Hepatocyte (in vitro differentiated cells): Measurements from ENCODE around the gene ZNF780A. TPM values are rescaled to one million over a fixed set of nuclear protein-coding genes. Genes with fewer than 3 reads are reported as not detected.
"Not testable (repeated sequence)": the region's sequence is repeated elsewhere in the genome, so short reads cannot be mapped to it uniquely, and the experiment has no call there.

ENCODE experiments used
- DNase-seq: peaks from one replicate; pipeline ENCODE4 v3.0.0-alpha.2; 2016; ENCODE audit warnings: low spot score
- H2AFZ ChIP-seq: fragments of 200-600 bp; sonication (generic); 2 replicates; pipeline ENCODE4 v1.6.0; 2016; ENCODE audit warnings: antibody characterized with exemption, mild to moderate bottlenecking
- H3K27ac ChIP-seq: fragments of 200-600 bp; sonication (generic); 2 replicates; pipeline ENCODE4 v1.5.1; 2016; ENCODE audit warnings: mild to moderate bottlenecking
- H3K27me3 ChIP-seq: fragments of 200-600 bp; sonication (generic); 2 replicates; pipeline ENCODE4 v1.6.1; 2016
- H3K36me3 ChIP-seq: fragments of 200-600 bp; sonication (generic); replicated peaks from 2 replicates; pipeline ENCODE4 v1.5.1; 2016; ENCODE audit warnings: low read depth; ENCODE audit not compliant: insufficient read depth
- H3K4me1 ChIP-seq: fragments of 200-600 bp; sonication (generic); 2 replicates; pipeline ENCODE4 v1.5.1; 2016; ENCODE audit warnings: mild to moderate bottlenecking, moderate library complexity; ENCODE audit not compliant: insufficient read depth
- H3K4me2 ChIP-seq: fragments of 200-600 bp; sonication (generic); 2 replicates; pipeline ENCODE4 v1.6.0; 2016
- H3K4me3 ChIP-seq: fragments of 200-600 bp; sonication (generic); 2 replicates; pipeline ENCODE4 v1.5.1; 2016; ENCODE audit warnings: mild to moderate bottlenecking
- H3K79me2 ChIP-seq: fragments of 200-600 bp; sonication (generic); 2 replicates; pipeline ENCODE4 v1.6.0; 2017; ENCODE audit warnings: mild to moderate bottlenecking
- H3K9me2 ChIP-seq: fragments of 200-600 bp; sonication (generic); replicated peaks from 2 replicates; pipeline ENCODE4 v1.6.0; 2017; ENCODE audit warnings: mild to moderate bottlenecking; ENCODE audit not compliant: insufficient read depth
- H3K9me3 ChIP-seq: fragments of 200-600 bp; sonication (generic); 2 replicates; pipeline ENCODE4 v1.5.1; 2016; ENCODE audit warnings: low read depth, mild to moderate bottlenecking
- H4K20me1 ChIP-seq: fragments of 200-600 bp; sonication (generic); 2 replicates; pipeline ENCODE4 v1.6.0; 2016; ENCODE audit warnings: mild to moderate bottlenecking; ENCODE audit not compliant: insufficient read depth, poor library complexity, severe bottlenecking
- CTCF ChIP-seq: fragments of 200-600 bp; sonication (generic); IDR thresholded peaks from 2 replicates; pipeline ENCODE4 v1.5.1; 2016; ENCODE audit warnings: antibody characterized with exemption, mild to moderate bottlenecking; ENCODE audit not compliant: poor library complexity
- EZH2 ChIP-seq: fragments of 200-600 bp; sonication (generic); IDR thresholded peaks from 2 replicates; pipeline ENCODE4 v1.6.1; 2016; ENCODE audit warnings: antibody characterized with exemption, mild to moderate bottlenecking, borderline replicate concordance
- EZH2phosphoT487 ChIP-seq: fragments of 200-600 bp; sonication (generic); IDR thresholded peaks from one replicate; pipeline ENCODE4 v1.6.1; 2018; ENCODE audit warnings: antibody characterized with exemption, mild to moderate bottlenecking, low read depth, moderate library complexity; ENCODE audit not compliant: unreplicated experiment, severe bottlenecking
- WGBS: methylation state at CpG from one replicate; pipeline ENCODE4 v1.1.6; 2016; ENCODE audit warnings: low lambda C conversion rate; ENCODE audit errors: missing lambda C conversion rate; 5-methylcytosine and 5-hydroxymethylcytosine counted together
- polyA plus RNA-seq: library from polyadenylated mRNA; unstranded; fragments of >200 nt; fragmentation: Nextera tagmentation; extraction: Ambion mirVana; gene quantifications from 2 replicates; pipeline ENCODE4 v1.2.1, GENCODE V29; 2016
- total RNA-seq: library from RNA; depleted of rRNA; stranded (reverse); fragments of >200 nt; gene quantifications from 2 replicates; pipeline ENCODE4 v1.2.3, GENCODE V29; 2014

The ZNF780A gene
- total and polyA plus RNA-seq, 2 experiments from 2014 or later = 6.0 to 14.9 TPM

GRCh38 chr19:40128991-40129390 lies 38.2 kb upstream of the ZNF780A start:
- H3K79me2 ChIP-seq = no peaks in the 10 kb centered on the region
- no peaks in the 10 kb centered on the region for H3K36me3 ChIP-seq
- H3K4me2 ChIP-seq = no peak overlapping the region
- no peaks in the 10 kb centered on the region for H3K9me3 ChIP-seq
- no peaks in the 10 kb centered on the region for H3K27me3 ChIP-seq
- no peaks in the 10 kb centered on the region for H3K4me1 ChIP-seq
- no peak overlapping the region for H3K27ac ChIP-seq
- no peaks in the 10 kb centered on the region for H3K9me2 ChIP-seq
- no peak for DNase-seq
- no peak overlapping the region for H2AFZ ChIP-seq
- no peak for TF ChIP-seq EZH2
- no peak for TF ChIP-seq EZH2phosphoT487
- TF ChIP-seq CTCF = no peak
- no peak overlapping the region for H3K4me3 ChIP-seq
- H4K20me1 ChIP-seq = no peaks in the 10 kb centered on the region

- no peaks in the 10 kb centered on the region for H3K4me1 ChIP-seq
- no peak overlapping the region for H3K4me2 ChIP-seq
- H3K27ac ChIP-seq = no peak overlapping the region
- H2AFZ ChIP-seq = no peak overlapping the region
- 77% methylated on average over 4 of the region's 4 CpGs for WGBS
- no peaks in the 10 kb centered on the region for H3K9me2 ChIP-seq
- no peaks in the 10 kb centered on the region for H4K20me1 ChIP-seq
- H3K4me3 ChIP-seq = no peak overlapping the region
- TF ChIP-seq EZH2phosphoT487 (no peak), CTCF (no peak), EZH2 (no peak)
- H3K79me2 ChIP-seq = no peaks in the 10 kb centered on the region
- no peaks in the 10 kb centered on the region for H3K9me3 ChIP-seq
- H3K27me3 ChIP-seq = no peaks in the 10 kb centered on the region
- no peaks in the 10 kb centered on the region for H3K36me3 ChIP-seq
- no peak for DNase-seq
Measured at GRCh38 chr19:40119380-40119779, 28.6 kb upstream of the ZNF780A start.

GRCh38 chr19:40118638-40119037 lies 27.9 kb upstream of the ZNF780A start:
- WGBS = no CpG with 5 or more reads among the region's 25 CpGs
- H3K4me2 ChIP-seq, H3K27ac ChIP-seq, H3K4me1 ChIP-seq, H4K20me1 ChIP-seq, H2AFZ ChIP-seq, H3K36me3 ChIP-seq, H3K9me3 ChIP-seq, DNase-seq, H3K27me3 ChIP-seq, H3K9me2 ChIP-seq, H3K4me3 ChIP-seq, H3K79me2 ChIP-seq: not testable (repeated sequence)

- Histone ChIP-seq H3K79me2 (no peaks in the 10 kb centered on the region), H3K9me2 (no peaks in the 10 kb centered on the region), H4K20me1 (no peaks in the 10 kb centered on the region), H3K36me3 (no peaks in the 10 kb centered on the region), H3K9me3 (no peaks in the 10 kb centered on the region), H3K27me3 (no peaks in the 10 kb centered on the region), H3K4me1 (no peaks in the 10 kb centered on the region), H3K4me3 (no peak overlapping the region), H3K27ac (no peak overlapping the region), H3K4me2 (no peak overlapping the region), H2AFZ (no peak overlapping the region)
- DNase-seq = no peak
- TF ChIP-seq CTCF (no peak), EZH2 (no peak), EZH2phosphoT487 (no peak)
Measured at GRCh38 chr19:40116075-40116474, 25.3 kb upstream of the ZNF780A start.

- H3K79me2 ChIP-seq, H4K20me1 ChIP-seq, H3K27ac ChIP-seq, H3K9me3 ChIP-seq, H3K4me2 ChIP-seq, H2AFZ ChIP-seq, DNase-seq, H3K4me3 ChIP-seq, H3K9me2 ChIP-seq, H3K27me3 ChIP-seq, H3K36me3 ChIP-seq, H3K4me1 ChIP-seq: not testable (repeated sequence)
- 93% methylated on average over 2 of the region's 6 CpGs for WGBS
Measured at GRCh38 chr19:40114119-40114518, 23.4 kb upstream of the ZNF780A start.

- H3K9me2 ChIP-seq, H2AFZ ChIP-seq, H3K4me1 ChIP-seq, H3K4me3 ChIP-seq, H3K79me2 ChIP-seq, H3K36me3 ChIP-seq, H3K27me3 ChIP-seq, H4K20me1 ChIP-seq, H3K4me2 ChIP-seq, DNase-seq, H3K27ac ChIP-seq, H3K9me3 ChIP-seq: not testable (repeated sequence)
- WGBS = 51% methylated on average over 4 of the region's 4 CpGs
Measured at GRCh38 chr19:40112271-40112670, 21.5 kb upstream of the ZNF780A start.
